T-helper 9 cell (primary cell): ENCODE data around the gene ZC3H7A.
A peak's percentile ranks its signal among the peaks of the same experiment; 100 is the strongest.

Experiments used
- DNase-seq: peaks from one replicate; pipeline ENCODE4 v3.0.0-alpha.2; 2020

ZC3H7A gene

DNA sequence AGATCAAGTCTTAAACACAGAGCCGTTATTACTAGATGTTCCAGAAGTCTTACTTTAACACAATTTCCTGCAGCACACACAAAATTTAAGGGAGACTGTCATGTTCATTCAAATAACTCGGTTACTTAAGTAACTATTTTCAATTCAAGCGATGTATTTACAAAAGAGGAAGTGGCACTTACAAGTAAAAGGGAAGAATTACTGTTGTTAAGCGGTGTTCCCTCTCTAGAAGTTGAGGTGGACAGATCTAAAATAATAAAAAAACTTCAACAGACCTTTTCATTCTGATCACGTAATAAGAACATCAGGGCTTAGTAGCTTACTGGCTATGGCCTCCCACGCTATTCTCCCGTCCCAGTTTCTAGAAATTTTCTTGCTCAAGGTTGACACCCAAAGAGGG lies 28.2 kb downstream of the ZC3H7A start:
- no peak for DNase-seq

DNA sequence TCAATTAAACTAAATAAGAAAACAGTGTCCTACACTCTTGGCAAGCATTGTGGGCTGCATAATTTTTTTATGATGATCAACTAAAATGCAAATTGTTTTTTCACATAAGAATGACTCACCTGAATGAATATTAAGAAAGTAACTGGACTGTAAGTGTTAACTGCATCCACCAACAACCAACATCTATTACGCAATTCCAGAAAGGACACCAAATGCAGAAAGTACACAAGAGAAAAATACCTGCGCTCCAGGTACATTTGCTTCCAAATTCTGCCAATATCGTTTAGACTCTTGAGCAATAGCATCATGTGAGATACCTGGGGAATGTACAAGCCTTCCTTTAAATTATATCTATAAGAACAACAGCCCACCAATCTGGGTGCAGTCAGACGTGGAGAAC lies 34.6 kb downstream of the ZC3H7A start:
- no peak for DNase-seq

DNA sequence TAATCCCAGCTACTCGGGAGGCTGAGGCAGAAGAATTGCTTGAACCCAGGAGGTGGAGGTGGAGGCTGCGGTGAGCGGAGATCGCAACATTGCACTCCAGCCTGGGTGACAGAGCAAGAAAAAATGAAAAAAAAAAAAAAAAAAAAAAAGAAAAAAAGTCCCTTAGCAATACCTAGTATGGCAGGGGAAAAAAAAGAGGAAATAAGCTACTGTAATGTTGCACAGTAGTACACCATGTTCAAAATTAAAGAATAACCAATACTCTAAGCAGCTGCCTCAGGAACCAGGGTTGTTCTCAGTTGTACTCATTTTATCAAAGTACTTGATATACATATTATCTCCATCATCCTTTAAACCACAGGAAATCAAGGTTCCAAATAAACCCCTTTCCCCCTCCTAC lies 37.1 kb downstream of the ZC3H7A start:
- no peak for DNase-seq

GRCh38 chr16:11759163-11759834 lies 37.8 kb downstream of the ZC3H7A start:
- DNase-seq: no peak

DNA sequence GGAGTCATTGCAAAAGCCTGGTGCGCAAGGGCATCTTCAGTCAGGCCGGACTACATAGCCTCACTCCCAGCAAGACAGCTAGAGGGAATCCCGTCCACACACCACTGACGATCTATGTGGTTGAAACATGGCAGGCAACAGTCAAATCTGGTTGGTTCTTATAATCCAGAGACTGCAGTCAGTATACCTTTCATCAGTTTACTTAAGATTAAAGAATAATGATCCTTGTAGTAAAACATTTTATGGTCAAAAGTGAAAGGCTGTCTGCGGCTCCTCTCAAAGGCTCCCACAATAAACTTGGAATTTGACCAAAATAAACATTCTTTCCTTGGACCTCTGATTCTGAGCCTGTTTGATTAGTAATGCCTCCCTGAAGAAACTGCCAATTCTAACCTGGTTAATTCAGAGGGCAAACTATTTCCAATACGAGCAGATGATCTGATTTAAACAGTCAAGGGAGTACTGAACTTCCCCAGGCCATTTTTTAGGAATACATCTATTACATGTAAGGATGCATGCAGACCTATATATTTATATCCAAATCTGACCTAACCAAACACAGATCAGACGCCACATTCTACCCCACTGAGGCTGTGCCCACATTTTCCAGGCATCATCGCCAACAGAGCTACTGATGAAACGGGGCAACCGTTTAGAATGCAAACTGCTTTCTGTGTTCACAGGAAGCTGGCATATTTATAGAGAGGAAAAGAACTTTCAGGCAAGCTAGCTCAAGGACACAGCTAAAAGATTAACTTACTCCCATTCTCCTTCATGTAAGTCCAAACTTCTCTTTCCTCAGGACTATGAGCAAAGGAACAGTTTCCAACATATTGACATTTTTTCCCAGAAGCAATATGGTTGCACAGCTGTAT lies 39.1 kb downstream of the ZC3H7A start:
- DNase-seq: no peak

GRCh38 chr16:11756248-11756647 lies 40.8 kb downstream of the ZC3H7A start:
- DNase-seq: no peak

DNA sequence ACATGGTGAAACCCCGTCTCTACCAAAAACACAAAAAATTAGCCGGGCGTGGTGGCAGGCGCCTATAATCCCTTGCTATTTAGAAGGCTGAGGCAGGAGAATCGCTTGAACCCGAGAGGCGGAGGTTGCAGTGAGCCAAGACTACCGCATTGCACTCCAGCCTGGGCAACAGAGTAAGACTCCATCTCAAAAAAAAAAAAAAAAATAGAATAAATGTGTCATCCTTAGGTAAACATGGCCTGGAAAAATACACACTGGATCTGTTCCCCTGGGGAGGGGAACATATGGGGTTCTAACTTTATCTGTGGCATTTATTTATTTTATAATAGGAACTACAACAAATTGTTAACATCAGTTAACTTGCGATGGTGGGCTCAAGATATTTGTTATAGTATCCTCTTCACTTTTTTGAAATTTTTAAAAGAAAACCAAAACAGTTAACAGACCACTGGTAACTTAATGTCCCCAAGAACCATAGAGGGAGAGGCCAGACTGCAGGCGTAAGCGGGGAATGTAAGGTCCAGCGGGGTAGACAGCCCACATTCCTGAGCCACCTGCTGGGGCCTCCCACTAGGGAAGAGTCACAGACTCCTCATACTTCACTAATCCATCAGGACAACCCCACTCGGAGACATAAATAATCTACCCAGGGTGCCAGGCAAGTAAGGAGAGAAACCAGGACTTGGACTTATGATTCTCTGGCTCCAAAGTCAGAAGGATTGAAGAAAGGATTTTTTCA lies 41.9 kb downstream of the ZC3H7A start:
- no peak for DNase-seq

DNA sequence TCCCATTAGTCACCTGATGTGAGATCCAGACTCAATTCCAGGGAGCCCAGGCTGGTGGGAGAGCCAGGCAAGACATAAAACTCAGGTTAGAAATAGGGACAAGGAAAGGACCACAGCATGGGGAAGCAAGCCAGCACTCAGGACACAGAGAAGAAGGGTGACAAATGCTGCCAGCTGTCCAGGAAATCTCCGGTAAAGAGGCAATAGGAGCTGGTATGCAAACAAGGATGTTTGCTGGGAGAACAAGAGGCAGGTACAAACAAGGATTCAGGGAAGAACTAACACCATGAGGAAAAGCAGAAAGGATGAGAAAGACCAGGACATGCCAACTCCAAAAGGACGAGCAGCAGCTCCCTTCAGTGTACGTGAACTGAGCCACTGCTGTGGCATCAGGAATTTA lies 44.2 kb downstream of the ZC3H7A start:
- no peak for DNase-seq

DNA sequence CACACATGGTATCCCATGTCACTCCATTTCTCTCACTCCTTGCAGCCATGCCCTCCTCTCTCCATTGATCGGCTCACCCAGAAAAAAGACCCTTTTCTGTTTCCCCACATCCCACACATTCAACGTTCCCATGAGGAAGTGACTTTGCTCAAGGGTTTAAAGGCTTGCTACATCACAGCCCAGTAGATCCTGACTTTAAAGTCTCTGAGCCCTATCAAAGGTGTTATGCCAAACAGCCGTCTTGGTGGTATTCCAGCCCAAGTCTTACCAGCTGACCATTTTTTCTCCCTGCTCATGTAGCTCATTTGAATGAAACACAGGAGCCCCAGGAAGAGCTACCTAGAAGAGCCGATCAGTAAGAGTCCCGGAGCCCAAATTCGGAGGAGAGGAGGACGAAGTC lies 47.0 kb downstream of the ZC3H7A start:
- no peak for DNase-seq

DNA sequence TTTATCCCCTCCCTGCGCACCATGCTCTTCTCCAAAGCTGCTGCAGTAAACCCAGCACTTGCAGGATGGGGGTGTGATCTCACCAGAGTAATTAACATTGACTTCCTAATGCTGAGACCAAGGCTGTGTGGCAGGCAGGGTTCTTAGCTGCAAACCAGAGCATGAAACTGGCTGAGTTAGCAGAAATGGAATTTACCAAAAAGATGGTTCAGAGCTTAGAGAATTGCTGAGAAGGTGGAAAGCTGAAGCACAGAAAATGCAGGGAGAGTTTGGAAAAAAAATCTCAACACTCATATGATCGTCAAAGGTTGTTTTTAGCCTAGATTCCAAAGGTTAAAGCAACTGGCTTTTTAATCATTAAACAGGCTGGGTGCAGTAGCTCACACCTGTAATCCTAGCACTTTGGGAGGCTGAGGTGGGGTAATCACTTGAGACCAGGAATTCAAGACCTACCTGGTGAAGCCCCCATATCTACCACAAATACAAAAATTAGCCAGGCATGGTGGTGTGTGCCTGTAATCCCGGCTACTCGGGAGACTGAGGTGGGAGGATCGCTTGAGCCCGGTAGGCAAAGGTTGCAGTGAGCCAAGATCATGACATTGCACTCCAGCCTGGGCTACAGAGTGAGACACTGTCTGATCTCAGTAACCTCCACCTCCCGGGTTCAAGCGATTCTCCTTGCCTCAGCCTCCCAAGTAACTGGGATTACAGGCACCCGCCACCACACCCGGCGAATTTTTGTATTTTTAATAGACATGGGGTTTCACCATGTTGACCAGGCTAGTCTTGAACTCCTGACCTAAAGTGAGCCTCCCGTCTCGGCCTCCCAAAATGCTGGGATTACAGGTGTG lies 48.4 kb downstream of the ZC3H7A start:
- no peak for DNase-seq

- DNase-seq: no peak
These were observed 49.1 kb downstream of the ZC3H7A start for GRCh38 chr16:11747949-11748403.

DNA sequence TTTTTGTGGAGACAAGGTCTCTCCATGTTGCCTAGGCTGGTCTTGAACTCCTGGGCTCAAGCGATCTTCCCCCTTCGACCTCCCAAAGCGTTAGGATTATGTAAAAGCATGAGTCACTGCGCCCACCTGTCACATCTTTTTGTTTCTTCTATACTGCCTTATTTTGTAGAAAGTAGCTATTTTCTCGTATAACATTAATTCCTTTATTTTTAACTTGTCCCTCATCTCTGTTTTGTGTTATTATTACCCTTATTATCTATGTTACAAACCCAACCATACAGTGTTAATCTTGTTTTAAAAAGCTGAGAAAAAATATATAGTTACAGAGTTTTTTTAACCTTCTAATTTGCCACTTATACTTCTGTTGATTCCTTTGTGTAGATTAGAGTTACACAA lies 53.0 kb downstream of the ZC3H7A start:
- DNase-seq: no peak

GRCh38 chr16:11743308-11744074 lies 53.6 kb downstream of the ZC3H7A start:
- DNase-seq: no peak

GRCh38 chr16:11742536-11743307 lies 54.3 kb downstream of the ZC3H7A start, which contains the start of gene TXNDC11:
TSS of gene TXNDC11 (minus strand) at chr16:11742857. CDS start at chr16:11742730, 127 bp downstream.
- DNase-seq: peak; percentile 100

DNA sequence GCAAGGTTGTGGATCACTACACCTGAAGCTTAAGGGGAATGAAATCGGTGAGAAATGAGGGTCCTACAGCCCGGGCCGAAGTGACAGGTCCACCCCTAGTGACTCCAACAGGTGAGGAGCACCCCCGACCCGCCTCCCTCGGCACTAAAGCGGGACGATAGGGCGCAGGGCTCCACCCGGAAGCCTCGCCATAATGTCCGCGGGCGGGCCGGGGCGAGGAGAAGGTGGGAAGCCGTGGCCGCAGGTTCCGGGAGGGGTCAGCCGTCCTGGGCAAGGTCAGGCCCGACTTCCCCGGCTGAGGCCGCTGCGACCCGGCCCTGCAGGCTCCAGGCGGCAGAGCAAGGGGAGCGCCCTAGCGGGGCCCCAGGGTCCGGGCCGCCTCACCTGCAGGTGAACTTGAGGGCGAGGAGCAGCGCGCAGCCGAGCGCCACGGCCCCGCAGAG lies 54.9 kb downstream of the ZC3H7A start:
- DNase-seq: peak; percentile 35

DNA sequence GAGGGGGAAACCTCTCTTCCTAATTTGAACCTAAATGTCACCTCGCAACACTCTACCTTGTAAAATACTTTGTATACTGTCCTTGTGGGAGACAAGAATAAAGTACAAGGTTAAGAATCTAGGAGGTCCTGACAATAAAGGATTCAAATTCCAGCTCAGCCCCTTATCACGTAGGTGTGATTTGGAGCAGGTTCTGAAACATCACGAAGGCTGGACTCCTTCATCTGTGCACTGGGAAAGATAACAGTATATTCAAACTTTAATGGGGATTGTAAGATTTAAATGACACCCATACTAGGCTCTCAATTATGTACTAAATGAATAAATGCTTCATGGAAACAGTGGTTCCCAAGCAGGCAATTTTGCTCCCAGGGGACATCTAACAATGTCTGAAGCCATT lies 56.5 kb downstream of the ZC3H7A start:
- DNase-seq: no peak

DNA sequence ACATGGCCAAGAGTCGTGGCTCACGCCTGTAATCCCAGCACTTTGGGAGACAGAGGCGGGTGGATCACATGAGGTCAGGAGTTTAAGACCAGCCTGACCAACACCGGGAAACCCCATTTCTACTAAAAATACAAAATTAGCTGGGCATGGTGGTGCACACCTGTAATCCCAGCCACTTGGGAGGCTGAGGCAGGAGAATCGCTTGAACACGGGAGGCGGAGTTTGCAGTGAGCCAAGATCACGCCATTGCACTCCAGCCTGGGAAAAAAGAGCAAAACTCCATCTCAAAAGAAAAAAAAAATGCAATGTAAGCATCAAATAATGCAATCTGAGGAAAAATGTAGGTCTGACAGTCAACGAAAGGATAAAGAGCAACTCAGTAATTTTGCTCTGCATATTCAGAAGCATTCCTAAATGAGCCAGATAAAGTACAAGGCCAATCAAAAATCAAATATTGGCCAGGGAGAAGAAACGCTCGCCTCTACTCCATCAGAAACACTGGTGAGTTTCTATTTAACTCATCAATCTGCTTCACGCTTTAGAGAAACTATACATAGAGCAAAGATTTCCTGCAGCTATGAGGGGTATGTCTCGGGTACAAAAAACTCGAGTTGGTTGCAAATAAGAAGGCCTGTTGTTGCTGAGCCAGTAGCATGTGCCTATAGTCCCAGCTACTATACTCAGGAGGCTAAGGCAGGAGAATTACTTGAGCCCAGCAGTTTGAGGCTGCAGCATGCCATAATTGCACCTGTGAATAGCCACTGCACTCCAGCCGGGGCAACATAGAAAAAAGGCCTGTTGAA lies 58.1 kb downstream of the ZC3H7A start:
- DNase-seq: no peak

GRCh38 chr16:11737713-11738112 lies 59.3 kb downstream of the ZC3H7A start:
- no peak for DNase-seq

GRCh38 chr16:11736903-11737302 lies 60.2 kb downstream of the ZC3H7A start:
- DNase-seq: no peak

DNA sequence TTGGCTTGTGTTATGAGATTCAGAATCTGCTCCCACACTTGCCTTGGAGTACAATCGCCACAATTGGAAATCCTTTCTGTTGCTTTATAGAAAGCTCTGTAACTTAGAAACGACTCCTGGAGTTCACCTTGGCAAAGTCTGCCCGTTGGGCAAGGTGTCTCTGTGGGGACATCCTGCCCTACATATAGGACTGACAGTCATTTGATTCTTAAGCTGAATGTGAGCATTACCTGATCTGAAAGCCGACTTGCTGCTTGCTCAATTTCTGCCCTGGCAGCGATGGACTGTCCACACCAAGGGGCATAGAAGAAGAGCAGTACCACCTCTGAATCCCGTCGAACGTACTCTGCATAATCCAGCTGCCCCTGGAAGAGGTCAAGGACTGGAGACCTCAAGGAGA lies 61.3 kb downstream of the ZC3H7A start:
- no peak for DNase-seq
